K562 (cell line): ENCODE measurements around the gene PRRX1.

Experiments
- CEBPB ChIP-seq: fragments of 450-650 bp; IDR thresholded peaks from 2 replicates; pipeline ENCODE4 v1.6.1; 2016; ENCODE audit warnings: missing genetic modification characterization, missing compliant biosample characterization
- E2F5 ChIP-seq: sonication (generic); formaldehyde crosslinking; IDR thresholded peaks from 2 replicates; pipeline ENCODE4 v1.8.0; 2022; ENCODE audit warnings: mild to moderate bottlenecking, missing genetic modification reagents
- EP300 ChIP-seq: IDR thresholded peaks from 2 replicates; pipeline ENCODE4 v1.6.1; 2012; ENCODE audit warnings: low read length, improper control_type of control experiment
- ZBTB43 ChIP-seq: sonication (generic); formaldehyde crosslinking; IDR thresholded peaks from 2 replicates; pipeline ENCODE4 v1.8.0; 2023; ENCODE audit warnings: mild to moderate bottlenecking, missing genetic modification reagents

GRCh38 chr1:170669107-170669445 lies 5.1 kb downstream of the PRRX1 start:
- TF ChIP-seq CEBPB (tag): no peak
- no peak for TF ChIP-seq ZBTB43 (CRISPR knock-in tag)
- no peak for TF ChIP-seq EP300
- no peak for TF ChIP-seq E2F5 (CRISPR knock-in tag)
